KMS-11 (cell line): ENCODE measurements around the gene SCPEP1.
"Not testable (repeated sequence)": the region's sequence is repeated elsewhere in the genome, so short reads cannot be mapped to it uniquely, and the experiment has no call there.

Source experiments
- H2AFZ ChIP-seq: fragments of 200-600 bp; sonication (generic); 2 replicates; pipeline ENCODE4 v1.6.1; 2016; ENCODE audit warnings: antibody characterized with exemption, mixed run types, low read depth
- H3K27ac ChIP-seq: fragments of 200-600 bp; sonication (generic); 2 replicates; pipeline ENCODE4 v1.6.1; 2016; ENCODE audit warnings: mild to moderate bottlenecking, mixed run types
- H3K27me3 ChIP-seq: fragments of 200-600 bp; sonication (generic); 2 replicates; pipeline ENCODE4 v1.6.1; 2017; ENCODE audit warnings: mild to moderate bottlenecking, low read depth, mixed run types, moderate library complexity; ENCODE audit not compliant: insufficient read depth
- H3K36me3 ChIP-seq: fragments of 200-600 bp; sonication (generic); 2 replicates; pipeline ENCODE4 v1.6.1; 2017; ENCODE audit warnings: mild to moderate bottlenecking, mixed run types; ENCODE audit not compliant: insufficient read depth
- H3K4me1 ChIP-seq: fragments of 200-600 bp; sonication (generic); 2 replicates; pipeline ENCODE4 v1.6.1; 2016; ENCODE audit warnings: mild to moderate bottlenecking, low read depth, mixed run types; ENCODE audit not compliant: poor library complexity, severe bottlenecking
- H3K4me2 ChIP-seq: fragments of 200-600 bp; sonication (generic); 2 replicates; pipeline ENCODE4 v1.7.0; 2016; ENCODE audit warnings: mild to moderate bottlenecking, mixed run types
- H3K4me3 ChIP-seq: fragments of 200-600 bp; sonication (generic); IDR thresholded peaks from 2 replicates; pipeline ENCODE4 v1.6.1; 2017; ENCODE audit warnings: low read depth, low read length, mixed read lengths; ENCODE audit not compliant: insufficient read depth
- H3K79me2 ChIP-seq: fragments of 200-600 bp; sonication (generic); 2 replicates; pipeline ENCODE4 v1.6.1; 2016; ENCODE audit warnings: low read depth, mixed run types; ENCODE audit not compliant: insufficient read depth
- H3K9ac ChIP-seq: fragments of 200-600 bp; sonication (generic); 2 replicates; pipeline ENCODE4 v1.6.1; 2016; ENCODE audit warnings: mild to moderate bottlenecking, mixed run types
- H4K20me1 ChIP-seq: fragments of 200-600 bp; sonication (generic); 2 replicates; pipeline ENCODE4 v1.6.1; 2016; ENCODE audit warnings: mild to moderate bottlenecking, mixed run types; ENCODE audit not compliant: insufficient read depth
- TF ChIP-seq, protein P1 (sequence below): fragments of 200-600 bp; sonication (generic); conservative IDR thresholded peaks from 2 replicates; pipeline ENCODE4 v1.6.1; 2017; ENCODE audit warnings: low read depth, mild to moderate bottlenecking, antibody characterized with exemption, low read length, moderate library complexity, mixed read lengths

The SCPEP1 gene

DNA sequence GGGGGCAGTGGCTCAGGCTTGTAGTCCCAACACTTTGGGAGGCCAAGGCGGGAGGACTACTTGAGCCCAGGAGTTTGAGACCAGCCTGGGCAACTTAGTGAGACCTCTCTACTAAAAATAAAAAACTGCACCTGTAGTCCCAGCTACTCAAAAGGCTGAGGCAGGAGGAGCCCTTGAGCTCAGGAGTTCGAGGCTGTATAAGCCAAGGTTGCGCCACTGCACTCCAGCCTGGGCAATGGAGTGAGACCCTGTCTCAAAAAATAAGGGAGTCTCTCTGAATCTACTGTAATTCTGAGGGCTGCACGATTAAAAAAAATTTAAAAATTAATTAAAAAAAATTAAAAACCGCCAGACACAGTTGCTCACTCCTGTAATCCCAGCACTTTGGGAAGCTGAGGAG is 20.9 kb upstream of the SCPEP1 start:
- Histone ChIP-seq H4K20me1 (no peaks in the 10 kb centered on the region), H3K4me1 (peaks cover 15% of the 10 kb centered on the region), H3K9ac (no peak overlapping the region), H2AFZ (no peak overlapping the region), H3K27ac (no peak overlapping the region), H3K27me3 (no peaks in the 10 kb centered on the region), H3K4me3 (no peak overlapping the region), H3K4me2 (no peak overlapping the region), H3K79me2 (peaks cover 52% of the 10 kb centered on the region), H3K36me3 (peaks cover 2% of the 10 kb centered on the region; the same call in 1 of the 2 replicates)
- TF ChIP-seq, protein P1, sequence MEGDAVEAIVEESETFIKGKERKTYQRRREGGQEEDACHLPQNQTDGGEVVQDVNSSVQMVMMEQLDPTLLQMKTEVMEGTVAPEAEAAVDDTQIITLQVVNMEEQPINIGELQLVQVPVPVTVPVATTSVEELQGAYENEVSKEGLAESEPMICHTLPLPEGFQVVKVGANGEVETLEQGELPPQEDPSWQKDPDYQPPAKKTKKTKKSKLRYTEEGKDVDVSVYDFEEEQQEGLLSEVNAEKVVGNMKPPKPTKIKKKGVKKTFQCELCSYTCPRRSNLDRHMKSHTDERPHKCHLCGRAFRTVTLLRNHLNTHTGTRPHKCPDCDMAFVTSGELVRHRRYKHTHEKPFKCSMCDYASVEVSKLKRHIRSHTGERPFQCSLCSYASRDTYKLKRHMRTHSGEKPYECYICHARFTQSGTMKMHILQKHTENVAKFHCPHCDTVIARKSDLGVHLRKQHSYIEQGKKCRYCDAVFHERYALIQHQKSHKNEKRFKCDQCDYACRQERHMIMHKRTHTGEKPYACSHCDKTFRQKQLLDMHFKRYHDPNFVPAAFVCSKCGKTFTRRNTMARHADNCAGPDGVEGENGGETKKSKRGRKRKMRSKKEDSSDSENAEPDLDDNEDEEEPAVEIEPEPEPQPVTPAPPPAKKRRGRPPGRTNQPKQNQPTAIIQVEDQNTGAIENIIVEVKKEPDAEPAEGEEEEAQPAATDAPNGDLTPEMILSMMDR, result no peak

DNA sequence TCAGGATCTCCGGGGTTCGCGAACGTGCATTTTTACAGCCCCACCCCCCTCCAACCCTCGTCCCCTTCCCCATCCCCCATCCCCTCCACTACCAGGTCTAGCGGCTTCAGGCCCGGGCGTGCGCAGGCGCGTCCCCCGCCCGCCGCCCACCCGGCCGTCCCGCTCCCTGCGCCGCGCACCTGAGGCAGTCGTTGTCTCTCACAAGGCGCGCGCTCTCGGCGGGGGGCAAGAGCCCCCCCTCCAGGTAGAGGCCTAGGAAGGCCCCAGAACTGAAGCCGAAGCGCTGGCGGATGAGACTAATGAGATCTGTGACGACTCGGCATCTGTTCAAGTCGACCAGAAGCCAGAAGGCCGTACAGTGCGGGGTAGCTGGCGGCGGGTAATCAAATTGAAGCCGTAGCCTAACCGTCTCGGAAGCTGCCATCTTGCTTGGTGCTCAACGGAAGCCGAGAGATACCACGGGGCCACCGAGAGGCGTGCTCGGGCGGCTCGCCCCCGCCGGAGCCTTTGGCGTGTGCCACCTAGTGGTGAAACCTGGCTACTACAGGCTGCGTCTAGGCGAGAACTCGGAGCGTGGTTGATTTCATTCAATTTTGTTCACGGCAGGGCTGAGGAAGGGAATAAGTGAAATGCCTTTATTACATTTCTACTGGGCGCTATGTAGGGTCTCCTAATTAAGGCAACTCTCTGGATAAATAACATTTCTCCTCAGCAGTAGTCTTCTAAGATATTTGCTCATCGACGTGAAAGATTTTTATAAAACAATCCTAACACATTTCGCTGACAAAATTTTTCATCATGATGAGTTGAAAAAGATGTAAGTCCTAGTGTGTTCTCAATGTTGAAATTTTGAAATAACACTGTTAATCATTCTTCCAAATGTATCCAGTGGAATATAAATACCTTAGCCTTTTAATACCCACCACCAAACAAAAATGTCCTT is 17.1 kb upstream of the SCPEP1 start, which contains the start of gene COIL:
Gene COIL, minus strand, starts transcription at position 455 of the 943 bp plus-strand sequence. Its CDS starts 31 bp downstream, at position 424.
- Histone ChIP-seq H3K4me3 (no peak within 1 kb of the TSS), H3K36me3 (peaks cover 2% of the 10 kb centered on the region; the same call in 1 of the 2 replicates), H2AFZ (peak within 1 kb of the TSS; percentile 93), H3K4me2 (peak within 1 kb of the TSS; percentile 43), H3K27ac (peak within 1 kb of the TSS; percentile 91), H3K4me1 (peaks cover 15% of the 10 kb centered on the region), H3K27me3 (no peaks in the 10 kb centered on the region), H4K20me1 (no peaks in the 10 kb centered on the region), H3K79me2 (peaks cover 36% of the 10 kb centered on the region), H3K9ac (peak within 1 kb of the TSS; percentile 95)
- TF ChIP-seq, protein P1, result peak; percentile 99

DNA sequence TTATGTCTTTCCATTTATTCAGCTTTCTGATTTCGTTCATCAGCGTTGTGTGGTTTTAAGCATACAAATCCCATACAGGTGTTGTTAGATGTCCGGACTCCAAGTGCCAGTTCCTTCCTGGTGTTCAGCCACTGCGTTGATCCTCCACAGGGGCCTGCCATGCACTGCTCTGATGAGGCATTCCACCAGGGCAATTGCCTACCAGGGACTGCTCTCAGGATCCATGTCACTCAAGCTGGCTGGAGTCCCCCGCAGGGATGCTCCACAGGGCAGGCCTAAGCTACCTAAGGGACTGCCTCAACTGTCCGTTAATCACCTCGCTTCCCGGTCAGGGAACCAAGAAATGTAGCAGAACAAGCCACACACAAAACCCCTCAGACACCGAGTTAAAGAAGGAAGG is 12.7 kb upstream of the SCPEP1 start:
- H3K4me1 ChIP-seq, H2AFZ ChIP-seq, H3K9ac ChIP-seq, H3K4me2 ChIP-seq, H3K79me2 ChIP-seq, H3K27me3 ChIP-seq, H3K4me3 ChIP-seq, H3K36me3 ChIP-seq, H3K27ac ChIP-seq, H4K20me1 ChIP-seq: not testable (repeated sequence)

DNA sequence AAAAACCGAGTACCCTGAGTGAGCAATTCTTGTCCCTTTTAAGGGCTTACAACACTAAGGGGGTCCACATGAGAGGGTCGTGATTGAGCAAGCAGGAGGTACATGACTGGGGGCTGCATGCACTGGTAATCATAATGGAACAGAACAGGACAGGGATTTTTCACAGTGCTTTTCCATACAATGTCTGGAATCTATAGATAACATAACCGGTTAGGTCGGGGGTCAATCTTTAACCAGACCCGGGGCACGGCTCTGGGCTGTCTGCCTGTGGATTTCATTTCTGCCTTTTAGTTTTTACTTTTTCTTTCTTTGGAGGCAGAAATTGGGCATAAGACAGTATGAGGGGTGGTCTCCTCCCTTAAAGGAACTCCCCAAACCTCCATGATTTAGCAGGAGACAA is 12.2 kb upstream of the SCPEP1 start:
- not testable (repeated sequence) for H3K4me3 ChIP-seq

DNA sequence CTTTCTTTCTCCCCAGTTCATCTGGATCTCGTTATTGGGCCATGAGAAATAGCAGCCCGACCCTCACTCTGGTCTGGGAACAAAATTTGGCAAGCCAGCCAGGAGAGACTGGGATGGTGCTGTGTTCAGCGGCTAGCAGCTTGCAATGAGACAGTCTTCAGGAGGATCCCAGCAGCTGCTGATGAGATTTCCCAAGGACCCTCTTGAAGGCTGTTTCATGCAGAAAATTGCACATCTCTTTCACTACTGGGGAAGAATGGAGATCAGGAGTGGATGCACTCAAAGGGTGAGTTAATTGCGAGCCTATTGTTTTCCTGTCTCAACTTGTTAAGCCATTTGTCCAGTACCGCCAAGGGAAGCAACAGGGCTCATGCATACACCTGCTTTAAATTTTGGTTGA is 11.6 kb upstream of the SCPEP1 start:
- Histone ChIP-seq H3K4me2 (no peak overlapping the region), H3K27me3 (no peaks in the 10 kb centered on the region), H2AFZ (no peak overlapping the region), H3K4me3 (no peak overlapping the region), H3K27ac (no peak overlapping the region), H3K4me1 (peaks cover 4% of the 10 kb centered on the region), H4K20me1 (no peaks in the 10 kb centered on the region), H3K36me3 (no peaks in the 10 kb centered on the region), H3K9ac (no peak overlapping the region), H3K79me2 (no peaks in the 10 kb centered on the region)
- TF ChIP-seq, protein P1, result no peak

More for the DNA sequence above, 12.2 kb upstream of the SCPEP1 start:
- H3K4me1 ChIP-seq, H3K36me3 ChIP-seq, H4K20me1 ChIP-seq, H3K79me2 ChIP-seq, H3K4me2 ChIP-seq, H3K27me3 ChIP-seq, H3K27ac ChIP-seq, H3K9ac ChIP-seq, H2AFZ ChIP-seq: not testable (repeated sequence)
